Ascending aorta (tissue), 2 donors: ENCODE measurements around the gene ARHGEF18. TPM values are rescaled to one million over a fixed set of nuclear protein-coding genes. Genes with fewer than 3 reads are reported as not detected.

ENCODE experiments used
- DNase-seq, 2 donors: peaks; one replicate each; pipeline ENCODE4 v3.0.0-alpha.2; 2019; ENCODE audit warnings: low spot score in 2 of 2
- H3K27ac ChIP-seq, 2 donors: fragments of 200-600 bp; sonication (generic); one replicate each; pipeline ENCODE4 v1.5.1; 2016 to 2017; ENCODE audit warnings: mild to moderate bottlenecking in 1 of 2
- H3K27me3 ChIP-seq: fragments of 200-600 bp; sonication (generic); one replicate; pipeline ENCODE4 v1.5.1; 2017
- H3K36me3 ChIP-seq, 2 donors: fragments of 200-600 bp; sonication (generic); one replicate each; pipeline ENCODE4 v1.5.1; 2016
- H3K4me1 ChIP-seq, 2 donors: fragments of 200-600 bp; sonication (generic); one replicate each; pipeline ENCODE4 v1.5.1; 2016 to 2017; ENCODE audit warnings: mild to moderate bottlenecking in 1 of 2
- H3K4me3 ChIP-seq, 2 donors: fragments of 200-600 bp; sonication (generic); one replicate each; pipeline ENCODE4 v1.5.1; 2016 to 2017; ENCODE audit warnings: mild to moderate bottlenecking in 1 of 2
- H3K9me3 ChIP-seq, 2 donors: fragments of 200-600 bp; sonication (generic); one replicate each; pipeline ENCODE4 v1.5.1; 2016
- CTCF ChIP-seq, 3 experiments: fragments of 200-600 bp in 2 of 3; fragments of 450-650 bp in 1 of 3; sonication (generic) in 2 of 3; IDR thresholded peaks; one replicate each; pipeline ENCODE4 v1.5.1; 2016 to 2019; ENCODE audit warnings: antibody characterized with exemption in 3 of 3, mild to moderate bottlenecking in 1 of 3, moderate library complexity in 1 of 3
- intact Hi-C: fragments of 100-400 bp; cut with DNase I; formaldehyde crosslinking; loops from one replicate; pipeline ENCODE4 v1.15.1; 2023
- total RNA-seq: library from RNA; depleted of rRNA; stranded (reverse); fragments of >200 nt; gene quantifications from one replicate; pipeline ENCODE4 v1.1.0, GENCODE V29; 2016

Gene ARHGEF18
- total RNA-seq, 1 donor from 2014 or later, result 31.3 TPM

DNA sequence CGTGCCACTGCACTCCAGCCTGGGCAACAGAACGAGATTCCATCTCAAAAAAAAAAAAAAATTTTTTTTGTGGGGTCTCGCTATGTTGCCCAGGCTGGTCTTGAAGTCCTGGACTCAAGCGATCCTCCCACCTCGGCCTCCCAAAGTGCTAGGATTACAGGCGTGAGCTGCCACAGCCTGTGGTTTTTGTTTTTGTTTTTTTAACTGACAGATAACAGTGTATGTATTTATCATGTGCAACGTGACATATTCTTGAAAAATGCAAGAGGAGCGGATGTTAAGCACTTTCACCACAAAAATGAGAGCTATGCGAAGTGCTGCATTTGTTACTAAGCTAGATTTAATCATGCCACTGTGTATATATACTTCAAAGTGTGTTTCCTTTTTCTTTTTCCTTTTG, 49.0 kb downstream of the ARHGEF18 start:
- Histone ChIP-seq H3K4me1 (peaks cover 0 to 14% of the 10 kb centered on the region in 2 donors), H3K9me3 (no peaks in the 10 kb centered on the region), H3K27me3 (no peaks in the 10 kb centered on the region), H3K27ac (no peak overlapping the region), H3K36me3 (peaks cover 0 to 4% of the 10 kb centered on the region in 2 donors), H3K4me3 (no peak overlapping the region)
- no peak for TF ChIP-seq CTCF (IDR thresholded peaks at IDR 0.05)
- intact Hi-C loops, result loop anchor here (5.0 to 10.0 kb wide), 3 partner anchors 295 to 1197 kb away; partner anchors contain the start of gene ELAVL1
- DNase-seq, result no peak

Other genes with a start within 250 kb of the ARHGEF18 start
- gene INSR, start 54.5 kb upstream of the ARHGEF18 start, total RNA-seq, result 39.3 TPM
- gene PEX11G, start 140.1 kb downstream of the ARHGEF18 start, total RNA-seq, result not detected
- 163 TPM for gene ZNF358, start 167.2 kb downstream of the ARHGEF18 start, total RNA-seq
- gene MCOLN1, start 173.7 kb downstream of the ARHGEF18 start, total RNA-seq, result 11.9 TPM
- 190 TPM for gene PNPLA6, start 186.8 kb downstream of the ARHGEF18 start, total RNA-seq
- gene CAMSAP3, start 246.9 kb downstream of the ARHGEF18 start, total RNA-seq, result not detected